GM19240 (cell line): ENCODE data around the gene PSMD4.
"Not testable (repeated sequence)": the region's sequence is repeated elsewhere in the genome, so short reads cannot be mapped to it uniquely, and the experiment has no call there.

ENCODE experiments used
- DNase-seq: peaks from one replicate; pipeline ENCODE4 v3.0.0; 2011; ENCODE audit warnings: low spot score; ENCODE audit not compliant: insufficient read length

Gene PSMD4

GRCh38 chr1:151254217-151255213, at the start of gene PSMD4:
TSS of gene PSMD4 (plus strand) at chr1:151254734. CDS start at chr1:151254783, 49 bp downstream.
- DNase-seq, result peak; percentile 96

GRCh38 chr1:151205381-151205965, 49.1 kb upstream of the PSMD4 start:
- not testable (repeated sequence) for DNase-seq

- DNase-seq, result no peak
Measured at GRCh38 chr1:151210830-151211229, 43.7 kb upstream of the PSMD4 start.

DNA sequence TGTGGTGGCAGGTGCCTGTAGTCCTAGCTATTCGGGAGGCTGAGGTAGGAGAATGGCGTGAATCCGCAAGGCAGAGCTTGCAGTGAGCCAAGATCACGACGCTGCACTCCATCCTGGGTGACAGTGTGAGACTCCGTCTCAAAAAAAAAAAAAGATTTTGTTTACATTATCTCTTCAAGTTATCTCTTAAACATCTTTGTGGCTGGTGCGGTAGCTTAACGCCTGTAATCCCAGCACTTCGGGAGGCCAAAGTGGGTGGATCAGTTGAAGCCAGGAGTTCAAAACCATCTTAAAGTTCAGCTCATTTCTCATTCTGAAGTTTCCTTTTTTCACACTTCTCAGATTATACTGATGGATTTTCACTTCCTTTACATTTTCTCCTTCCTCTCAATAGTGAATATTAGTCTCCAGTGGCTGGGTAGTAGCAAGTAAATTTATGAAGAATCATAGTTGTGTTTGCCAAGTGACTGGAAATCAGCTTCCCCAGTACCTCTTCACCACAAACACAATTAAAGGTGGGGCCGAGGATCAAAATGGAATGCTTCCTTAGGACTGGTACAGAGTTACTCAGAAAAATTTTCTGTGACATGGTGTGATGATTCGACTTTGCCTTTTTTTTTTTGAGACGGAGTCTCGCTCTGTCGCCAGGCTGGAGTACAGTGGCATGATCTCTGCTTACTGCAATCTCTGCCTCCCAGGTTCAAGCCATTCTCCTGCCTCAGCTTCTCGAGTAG, 42.4 kb upstream of the PSMD4 start:
- DNase-seq, result no peak

- DNase-seq, result no peak
Measured at GRCh38 chr1:151213560-151213959, 41.0 kb upstream of the PSMD4 start.

DNA sequence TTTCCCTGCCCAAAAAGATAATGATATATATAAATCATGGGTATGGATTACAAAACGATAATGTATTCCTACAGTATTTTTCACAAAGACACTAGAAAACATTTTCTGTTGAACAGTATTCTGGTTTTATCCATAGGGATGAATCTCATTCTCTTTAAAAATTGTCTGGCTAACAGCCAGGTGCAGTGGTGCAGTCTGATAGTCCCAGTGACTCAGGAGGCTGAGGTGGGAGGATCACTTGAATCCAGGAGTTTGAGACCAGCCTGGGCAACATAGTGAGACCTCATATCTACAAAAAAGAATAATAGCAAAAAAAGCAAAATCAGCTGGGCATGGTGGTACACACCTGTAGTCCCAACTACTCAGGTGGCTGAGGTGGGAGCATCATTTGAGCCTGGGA, 32.9 kb upstream of the PSMD4 start:
- DNase-seq, result no peak

DNA sequence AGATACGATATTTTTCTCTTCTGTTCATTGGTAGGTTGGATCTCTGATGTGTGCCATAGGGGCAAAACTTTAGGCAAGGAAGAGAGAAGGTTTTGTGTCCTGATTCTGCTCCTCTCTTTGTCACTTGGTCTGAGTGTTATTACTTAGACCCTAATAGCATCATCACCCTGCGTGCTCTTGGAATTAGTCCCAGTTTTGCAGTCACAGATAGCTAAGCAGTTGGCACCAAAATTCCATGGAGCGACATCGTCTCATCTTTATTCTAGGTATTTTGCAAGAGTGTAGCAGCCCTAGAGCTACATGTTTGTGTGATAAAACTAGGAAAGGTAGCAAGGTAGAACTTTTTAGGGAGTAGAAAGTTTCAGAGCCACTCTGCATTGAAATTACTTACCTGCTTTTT, 32.4 kb upstream of the PSMD4 start:
- no peak for DNase-seq

- DNase-seq, result no peak
Measured at GRCh38 chr1:151235235-151235634, 19.3 kb upstream of the PSMD4 start.

DNA sequence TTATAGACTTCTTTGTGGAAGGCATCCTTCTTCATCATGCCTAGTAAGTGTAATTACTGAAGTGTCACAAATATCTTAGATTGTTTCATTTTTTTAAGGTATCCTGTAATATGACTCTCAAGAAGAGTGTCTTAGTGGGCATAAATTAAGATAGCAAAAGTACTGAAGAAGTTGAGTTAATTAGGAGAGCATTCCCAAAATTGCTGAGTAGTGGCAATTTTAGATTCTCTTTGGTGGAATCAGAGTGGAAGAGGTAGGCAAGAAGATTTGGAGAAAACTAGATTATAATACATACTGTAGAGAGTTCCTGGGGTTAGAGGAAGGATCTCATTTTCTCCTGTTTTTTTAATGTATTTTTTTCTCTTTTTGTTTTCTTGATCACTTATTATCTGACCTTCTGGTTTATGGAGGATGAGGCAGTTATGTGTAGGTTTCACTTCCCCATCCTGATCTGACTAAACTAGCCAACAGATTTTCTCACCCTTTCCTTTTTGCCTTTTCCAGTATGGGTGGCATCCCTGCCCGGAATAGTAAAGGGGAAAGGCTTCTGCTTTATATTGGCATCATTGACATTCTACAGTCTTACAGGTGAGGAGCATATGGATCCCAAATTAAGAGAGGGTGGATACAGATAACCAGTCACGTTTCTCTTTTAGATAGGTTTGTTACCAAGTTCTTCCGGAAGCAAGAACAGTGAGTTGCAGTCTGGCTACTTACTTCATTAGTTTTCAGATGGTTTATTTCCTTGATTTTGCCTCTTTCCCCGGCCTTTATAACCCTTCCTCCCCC, 16.7 kb upstream of the PSMD4 start:
- peak; percentile 11 for DNase-seq

DNA sequence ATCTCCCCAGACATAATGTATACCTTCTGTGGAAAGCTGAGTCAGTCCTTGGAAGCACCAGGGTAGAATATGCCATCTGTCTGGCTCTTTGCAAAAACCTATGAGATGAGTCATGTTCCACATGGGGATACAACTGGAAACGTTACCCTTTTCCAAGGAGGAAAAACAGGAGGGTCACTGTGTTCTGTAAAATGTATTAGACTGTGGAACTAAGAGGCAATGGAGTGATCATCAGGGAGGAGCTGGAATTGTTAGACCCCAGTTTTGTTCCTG, 16.1 kb upstream of the PSMD4 start:
- no peak for DNase-seq

DNA sequence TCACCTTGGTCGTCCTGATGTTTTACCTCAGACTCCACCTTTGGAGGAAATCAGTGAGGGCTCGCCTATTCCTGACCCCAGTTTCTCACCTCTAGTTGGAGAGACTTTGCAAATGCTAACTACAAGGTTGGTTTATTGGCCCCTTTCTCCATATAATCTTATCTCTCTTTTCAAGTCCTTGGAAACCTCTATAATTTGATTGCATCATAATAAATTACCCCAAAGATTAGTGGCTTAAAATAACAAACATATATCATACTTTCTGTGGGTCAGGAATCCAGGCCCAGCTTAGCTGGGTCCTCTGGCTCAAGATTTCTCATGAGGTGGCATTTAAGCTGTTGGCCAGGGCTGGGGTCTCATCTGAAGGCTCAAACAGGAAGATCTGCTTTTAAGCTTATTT, 12.1 kb upstream of the PSMD4 start:
- no peak for DNase-seq

DNA sequence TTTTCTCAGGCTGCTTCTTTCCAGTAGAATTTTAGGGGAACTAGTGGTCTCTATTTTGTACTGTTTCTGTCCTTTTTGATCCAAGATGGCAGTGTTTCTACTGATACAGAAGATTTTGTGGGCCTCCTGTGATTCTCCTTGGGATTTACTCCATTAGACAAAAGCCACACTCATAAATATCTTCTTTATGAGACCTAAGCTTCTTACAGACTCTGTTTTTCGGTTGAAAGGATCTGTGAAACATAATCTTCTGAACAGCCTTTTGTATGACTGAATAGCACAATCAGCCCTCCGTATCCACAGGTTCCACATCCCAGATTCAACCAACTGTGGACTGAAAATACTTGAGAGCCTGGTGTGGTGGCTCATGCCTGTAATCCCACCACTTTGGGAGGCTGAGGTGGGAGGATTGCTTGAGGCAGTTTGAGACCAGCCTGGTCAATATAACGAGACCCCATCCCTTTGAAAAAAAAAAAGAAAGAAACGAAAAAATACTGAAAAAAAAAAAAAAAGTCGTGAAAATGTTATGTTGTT, 10.8 kb upstream of the PSMD4 start:
- no peak for DNase-seq

DNA sequence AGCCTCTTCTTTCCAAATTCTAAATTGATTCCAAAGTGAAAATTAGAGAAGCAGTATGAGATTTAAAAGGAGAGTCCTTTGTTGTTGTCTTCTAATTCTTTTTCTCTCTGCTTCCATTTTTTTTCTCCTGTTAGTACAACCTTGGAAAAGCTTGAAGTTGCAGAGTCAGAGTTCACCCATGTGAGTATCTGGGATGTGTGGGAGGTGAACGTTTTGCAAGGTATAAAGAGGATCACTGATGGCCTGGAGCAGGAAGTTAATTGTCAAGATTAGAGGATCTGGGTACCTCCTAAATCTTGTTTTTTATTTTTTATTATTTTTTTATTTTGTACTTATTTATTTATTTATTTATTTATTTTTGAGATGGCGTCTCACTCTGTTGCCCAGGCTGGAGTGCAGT, 7.7 kb upstream of the PSMD4 start:
- DNase-seq, result no peak

GRCh38 chr1:151251656-151252470, 2.7 kb upstream of the PSMD4 start:
- DNase-seq, result peak; percentile 37

DNA sequence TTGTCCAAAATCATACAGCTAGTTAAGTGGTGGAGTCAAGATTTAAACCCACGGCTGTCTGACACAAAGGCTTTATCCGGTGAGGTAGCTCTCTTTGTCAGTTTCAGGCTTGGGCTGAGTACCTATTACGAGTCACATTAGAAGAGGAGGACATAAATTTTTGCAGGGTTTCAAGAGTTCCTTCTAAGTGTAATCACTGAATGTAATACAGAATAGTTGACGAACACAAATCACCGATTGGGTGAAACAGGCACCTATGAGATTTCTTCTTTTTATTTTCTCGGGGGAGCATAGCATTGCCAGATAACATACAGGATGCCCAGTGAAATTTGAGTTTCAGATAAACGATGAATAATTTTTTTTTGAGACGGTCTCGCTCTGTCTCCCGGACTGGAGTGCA, 847 bp downstream of the PSMD4 start:
- no peak for DNase-seq

- no peak for DNase-seq
Measured at GRCh38 chr1:151259351-151259750, 4.8 kb downstream of the PSMD4 start.

DNA sequence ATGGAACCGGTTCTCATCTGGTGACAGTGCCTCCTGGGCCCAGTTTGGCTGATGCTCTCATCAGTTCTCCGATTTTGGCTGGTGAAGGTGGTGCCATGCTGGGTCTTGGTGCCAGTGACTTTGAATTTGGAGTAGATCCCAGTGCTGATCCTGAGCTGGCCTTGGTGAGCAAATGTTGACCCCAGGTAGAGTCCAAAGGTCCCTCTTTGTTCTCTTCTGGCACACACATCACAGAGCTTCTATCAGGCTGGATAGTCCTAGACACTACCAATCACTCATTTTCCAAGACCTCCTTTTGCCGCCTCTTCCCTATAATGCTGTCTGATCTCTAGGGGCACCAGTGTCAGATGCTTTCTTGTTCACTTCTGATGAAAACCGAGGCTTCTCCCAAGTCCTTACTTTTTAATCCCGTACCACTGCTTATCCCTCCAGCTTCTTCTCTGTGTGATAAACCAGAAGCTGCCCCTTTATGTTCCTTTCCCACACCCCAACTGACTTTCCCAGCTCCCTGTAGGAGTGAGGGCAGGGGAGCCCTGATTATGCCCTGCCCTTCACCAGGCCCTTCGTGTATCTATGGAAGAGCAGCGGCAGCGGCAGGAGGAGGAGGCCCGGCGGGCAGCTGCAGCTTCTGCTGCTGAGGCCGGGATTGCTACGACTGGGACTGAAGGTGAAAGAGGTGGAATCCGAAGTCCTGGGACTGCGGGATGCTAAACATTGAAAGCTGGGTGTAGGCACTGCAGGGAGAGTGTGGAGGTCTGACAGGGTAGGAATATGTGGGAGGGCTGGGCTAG, 11.1 kb downstream of the PSMD4 start:
- DNase-seq, result no peak

DNA sequence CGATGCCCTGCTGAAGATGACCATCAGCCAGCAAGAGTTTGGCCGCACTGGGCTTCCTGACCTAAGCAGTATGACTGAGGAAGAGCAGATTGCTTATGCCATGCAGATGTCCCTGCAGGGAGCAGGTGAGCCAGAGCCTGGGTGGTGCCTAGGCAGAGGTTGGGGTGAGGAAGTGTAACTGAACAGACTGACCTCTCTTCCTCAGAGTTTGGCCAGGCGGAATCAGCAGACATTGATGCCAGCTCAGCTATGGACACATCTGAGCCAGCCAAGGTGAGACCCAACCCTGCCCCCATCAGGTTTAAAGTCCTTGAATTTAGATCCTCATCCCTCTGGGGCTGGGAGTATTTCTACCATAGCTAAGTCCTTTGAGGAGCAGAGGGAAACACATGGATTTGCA, 11.8 kb downstream of the PSMD4 start:
- no peak for DNase-seq

DNA sequence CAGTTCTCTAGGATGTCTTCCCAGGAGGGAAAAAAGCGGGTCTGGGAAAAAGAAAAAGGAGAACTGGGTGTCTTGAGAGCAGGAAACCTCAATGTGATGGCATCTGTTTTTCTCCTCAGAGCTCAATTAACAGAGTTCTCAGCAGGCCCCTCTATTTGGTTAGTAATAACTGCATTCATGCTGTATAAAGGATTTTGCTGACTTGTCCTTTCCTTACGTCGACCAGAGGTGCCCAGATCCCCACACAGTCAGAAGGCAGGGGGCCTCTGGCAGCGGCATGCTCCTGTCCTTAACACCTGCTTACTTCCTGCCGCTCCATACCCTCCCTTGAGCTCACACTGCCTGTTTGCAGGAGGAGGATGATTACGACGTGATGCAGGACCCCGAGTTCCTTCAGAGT, 12.3 kb downstream of the PSMD4 start:
- DNase-seq, result no peak

DNA sequence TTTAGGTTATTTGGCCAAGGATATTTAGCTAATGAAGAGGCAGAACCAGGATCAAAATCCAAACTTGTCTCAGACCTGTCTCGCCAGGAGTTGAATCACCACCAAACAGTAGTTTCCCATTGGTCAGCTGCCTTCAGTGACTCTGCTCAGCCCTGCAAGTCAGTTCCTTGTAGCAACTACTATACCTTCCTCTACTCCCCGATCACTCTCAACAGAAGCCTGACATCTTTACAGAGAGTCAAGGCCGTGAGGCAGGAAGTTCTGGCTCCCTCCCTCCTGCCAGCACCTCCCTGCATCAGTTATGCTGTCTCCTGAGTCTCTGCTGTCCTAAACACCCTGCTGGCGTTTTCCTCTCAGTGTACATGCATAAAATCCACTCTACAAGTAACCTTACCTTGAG, 13.2 kb downstream of the PSMD4 start:
- no peak for DNase-seq
